ENCODE data around the gene EXD1.

- TF ChIP-seq CTCF (conservative IDR thresholded peaks at IDR 0.05; ENCODE audit: low read depth, low read length) (no peak), EZH2 (IDR thresholded peaks at IDR 0.05; ENCODE audit: borderline replicate concordance, low read depth, low read length, poor library complexity, severe bottlenecking) (no peak)
These were observed 2.8 kb upstream of the EXD1 start for GRCh38 chr15:41233367-41233771.

Measured in A673 (cell line).